ENCODE measurements around the gene KLHL30.

Gene KLHL30

GRCh38 chr2:238097201-238097987 is 41.1 kb upstream of the KLHL30 start:
- H3K27me3 ChIP-seq (ENCODE audit: control insufficient read depth in 2 of 2, insufficient read depth in 2 of 2, low read length in 2 of 2) = no peaks in the 10 kb centered on the region
- H3K4me3 ChIP-seq (ENCODE audit: low read length in 2 of 2) = no peak overlapping the region
- peaks cover 7 to 8% of the 10 kb centered on the region in 2 donors for H3K4me1 ChIP-seq (ENCODE audit: control insufficient read depth in 2 of 2, insufficient read depth in 2 of 2, low read length in 2 of 2)
- no peak overlapping the region for H3K27ac ChIP-seq (ENCODE audit: low read depth in 2 of 2, low read length in 2 of 2)
- no peaks in the 10 kb centered on the region for H3K9me3 ChIP-seq (ENCODE audit: control insufficient read depth in 2 of 2, low read length in 2 of 2)
- H3K9ac ChIP-seq (ENCODE audit: low read depth in 1 of 2, low read length in 2 of 2) = no peak overlapping the region
- no peaks in the 10 kb centered on the region for H3K36me3 ChIP-seq (ENCODE audit: control insufficient read depth in 2 of 2, insufficient read depth in 2 of 2, low read length in 2 of 2)

GRCh38 chr2:238097988-238098871 is 40.2 kb upstream of the KLHL30 start:
- H3K4me1 ChIP-seq (ENCODE audit: control insufficient read depth in 2 of 2, insufficient read depth in 2 of 2, low read length in 2 of 2) = peaks cover 7 to 8% of the 10 kb centered on the region in 2 donors
- H3K27ac ChIP-seq (ENCODE audit: low read depth in 2 of 2, low read length in 2 of 2) = peak overlapping the region; percentile 78 to 92
- H3K27me3 ChIP-seq (ENCODE audit: control insufficient read depth in 2 of 2, insufficient read depth in 2 of 2, low read length in 2 of 2) = no peaks in the 10 kb centered on the region
- H3K4me3 ChIP-seq (ENCODE audit: low read length in 2 of 2) = peak overlapping the region in 1 of 2 donors; percentile 28
- no peaks in the 10 kb centered on the region for H3K36me3 ChIP-seq (ENCODE audit: control insufficient read depth in 2 of 2, insufficient read depth in 2 of 2, low read length in 2 of 2)
- peak overlapping the region; percentile 17 to 64 for H3K9ac ChIP-seq (ENCODE audit: low read depth in 1 of 2, low read length in 2 of 2)
- no peaks in the 10 kb centered on the region for H3K9me3 ChIP-seq (ENCODE audit: control insufficient read depth in 2 of 2, low read length in 2 of 2)

DNA sequence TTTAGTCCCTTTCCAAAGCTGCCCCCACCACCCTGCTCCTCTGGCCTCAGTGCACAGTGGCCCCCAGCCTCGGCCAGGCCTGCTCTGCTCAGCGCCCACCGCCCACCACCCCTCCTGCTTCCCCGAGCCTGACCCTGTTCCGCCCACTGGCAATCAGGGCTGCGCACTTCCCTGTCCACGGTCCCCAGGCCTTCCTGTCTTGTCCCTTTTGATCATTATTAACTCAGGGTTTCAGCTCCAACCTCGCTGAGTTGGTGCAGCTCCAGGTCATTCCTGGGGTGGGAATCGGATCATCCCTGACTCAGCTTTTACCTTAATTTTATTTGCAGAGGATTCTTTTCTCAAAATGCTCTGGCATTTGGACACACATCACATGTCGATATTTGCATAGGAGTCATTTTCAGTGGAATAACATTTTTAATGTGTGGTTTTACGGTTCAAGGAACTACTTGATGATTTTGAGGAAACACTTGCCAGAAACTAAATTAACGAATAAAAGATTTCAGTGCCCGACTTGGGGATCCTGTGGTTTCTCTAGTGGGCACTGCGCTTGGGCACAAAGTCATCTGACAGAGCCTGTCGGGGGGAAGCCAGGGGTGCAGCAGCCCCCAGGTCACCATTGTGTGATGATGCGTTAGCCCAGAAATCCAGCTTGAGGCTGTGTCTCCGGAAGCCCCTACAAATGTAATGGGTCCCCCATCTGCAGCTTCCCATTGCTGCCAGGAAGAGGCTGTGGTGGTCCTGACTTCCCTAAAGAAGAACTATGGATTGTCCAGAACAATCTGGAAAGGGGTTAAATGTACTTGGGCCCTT is 39.4 kb upstream of the KLHL30 start:
- Histone ChIP-seq H3K27ac (ENCODE audit: low read depth in 2 of 2, low read length in 2 of 2) (peak overlapping the region; percentile 78 to 92), H3K4me3 (ENCODE audit: low read length in 2 of 2) (peak overlapping the region in 1 of 2 donors; percentile 28), H3K4me1 (ENCODE audit: control insufficient read depth in 2 of 2, insufficient read depth in 2 of 2, low read length in 2 of 2) (peaks cover 7 to 8% of the 10 kb centered on the region in 2 donors), H3K27me3 (ENCODE audit: control insufficient read depth in 2 of 2, insufficient read depth in 2 of 2, low read length in 2 of 2) (no peaks in the 10 kb centered on the region), H3K36me3 (ENCODE audit: control insufficient read depth in 2 of 2, insufficient read depth in 2 of 2, low read length in 2 of 2) (no peaks in the 10 kb centered on the region), H3K9ac (ENCODE audit: low read depth in 1 of 2, low read length in 2 of 2) (peak overlapping the region; percentile 17 to 64), H3K9me3 (ENCODE audit: control insufficient read depth in 2 of 2, low read length in 2 of 2) (no peaks in the 10 kb centered on the region)

GRCh38 chr2:238099714-238100048 is 38.8 kb upstream of the KLHL30 start:
- no peaks in the 10 kb centered on the region for H3K36me3 ChIP-seq (ENCODE audit: control insufficient read depth in 2 of 2, insufficient read depth in 2 of 2, low read length in 2 of 2)
- H3K4me3 ChIP-seq (ENCODE audit: low read length in 2 of 2) = no peak overlapping the region
- no peaks in the 10 kb centered on the region for H3K27me3 ChIP-seq (ENCODE audit: control insufficient read depth in 2 of 2, insufficient read depth in 2 of 2, low read length in 2 of 2)
- H3K27ac ChIP-seq (ENCODE audit: low read depth in 2 of 2, low read length in 2 of 2) = no peak overlapping the region
- H3K9me3 ChIP-seq (ENCODE audit: control insufficient read depth in 2 of 2, low read length in 2 of 2) = no peaks in the 10 kb centered on the region
- H3K9ac ChIP-seq (ENCODE audit: low read depth in 1 of 2, low read length in 2 of 2) = no peak overlapping the region
- peaks cover 7 to 8% of the 10 kb centered on the region in 2 donors for H3K4me1 ChIP-seq (ENCODE audit: control insufficient read depth in 2 of 2, insufficient read depth in 2 of 2, low read length in 2 of 2)

- H3K9me3 ChIP-seq (ENCODE audit: control insufficient read depth in 2 of 2, low read length in 2 of 2) = no peaks in the 10 kb centered on the region
- no peak within 1 kb of the TSS for H3K27ac ChIP-seq (ENCODE audit: low read depth in 2 of 2, low read length in 2 of 2)
- H3K4me3 ChIP-seq (ENCODE audit: low read length in 2 of 2) = no peak within 1 kb of the TSS
- peak within 1 kb of the TSS in 1 of 2 donors; percentile 64 for H3K9ac ChIP-seq (ENCODE audit: low read depth in 1 of 2, low read length in 2 of 2)
- peaks cover 7 to 8% of the 10 kb centered on the region in 2 donors for H3K4me1 ChIP-seq (ENCODE audit: control insufficient read depth in 2 of 2, insufficient read depth in 2 of 2, low read length in 2 of 2)
- H3K27me3 ChIP-seq (ENCODE audit: control insufficient read depth in 2 of 2, insufficient read depth in 2 of 2, low read length in 2 of 2) = no peaks in the 10 kb centered on the region
- H3K36me3 ChIP-seq (ENCODE audit: control insufficient read depth in 2 of 2, insufficient read depth in 2 of 2, low read length in 2 of 2) = no peaks in the 10 kb centered on the region
Measured at GRCh38 chr2:238100049-238100820, 38.2 kb upstream of the KLHL30 start, which contains the start of gene ESPNL. ESPNL (plus strand) TSS chr2:238100340; CDS start chr2:238100420, 80 bp downstream.

DNA sequence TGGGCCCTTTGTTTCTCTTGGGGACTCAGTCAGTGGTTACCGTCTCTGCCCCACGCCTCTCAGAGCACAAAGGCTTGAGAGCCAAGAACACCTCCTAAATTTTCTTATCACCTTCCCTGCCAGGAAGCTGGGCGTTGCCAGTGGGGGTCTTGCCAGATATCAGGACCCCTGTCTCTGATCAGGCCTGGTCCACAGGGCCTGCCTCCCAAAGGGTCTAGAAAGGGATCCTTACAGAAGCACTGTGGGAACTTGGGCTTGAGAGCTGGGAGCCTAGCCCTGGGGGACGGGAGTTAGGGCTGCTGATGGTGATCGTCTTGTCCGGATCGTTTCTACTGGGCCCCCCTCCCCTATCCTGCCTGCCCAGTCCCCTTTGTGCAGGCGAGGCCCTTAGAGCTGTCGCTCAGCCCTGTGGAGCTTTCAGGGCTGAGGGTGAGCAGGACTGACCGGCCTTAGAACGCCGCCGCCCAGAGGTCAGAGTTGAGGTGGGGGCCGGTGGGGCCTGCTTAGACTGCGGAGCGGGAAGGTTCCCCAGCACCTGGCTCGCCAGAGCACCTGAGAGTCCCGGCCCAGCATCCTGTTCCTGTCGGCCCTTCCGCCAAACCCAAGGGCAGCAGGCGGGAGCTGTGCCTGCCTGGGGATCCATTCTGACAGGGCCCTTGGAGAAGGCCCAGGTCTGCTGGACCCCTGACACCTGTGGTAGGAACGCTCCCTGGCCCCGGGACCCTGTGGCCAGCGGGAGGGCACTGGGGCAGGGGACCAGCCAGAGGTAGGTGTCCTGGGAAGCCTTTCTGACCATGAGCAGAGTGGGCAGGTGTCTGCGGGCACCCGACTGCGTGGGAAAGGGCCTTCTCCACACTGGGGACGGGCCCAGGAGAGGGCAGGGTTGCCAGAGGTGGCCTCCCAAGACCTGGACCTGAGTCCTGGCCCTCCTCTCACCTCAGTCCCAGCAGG is 37.4 kb upstream of the KLHL30 start:
- Histone ChIP-seq H3K4me3 (ENCODE audit: low read length in 2 of 2) (no peak overlapping the region), H3K36me3 (ENCODE audit: control insufficient read depth in 2 of 2, insufficient read depth in 2 of 2, low read length in 2 of 2) (no peaks in the 10 kb centered on the region), H3K27me3 (ENCODE audit: control insufficient read depth in 2 of 2, insufficient read depth in 2 of 2, low read length in 2 of 2) (no peaks in the 10 kb centered on the region), H3K27ac (ENCODE audit: low read depth in 2 of 2, low read length in 2 of 2) (no peak overlapping the region), H3K9ac (ENCODE audit: low read depth in 1 of 2, low read length in 2 of 2) (no peak overlapping the region), H3K4me1 (ENCODE audit: control insufficient read depth in 2 of 2, insufficient read depth in 2 of 2, low read length in 2 of 2) (peaks cover 7 to 8% of the 10 kb centered on the region in 2 donors), H3K9me3 (ENCODE audit: control insufficient read depth in 2 of 2, low read length in 2 of 2) (no peaks in the 10 kb centered on the region)

GRCh38 chr2:238101891-238102841 is 36.3 kb upstream of the KLHL30 start:
- Histone ChIP-seq H3K36me3 (ENCODE audit: control insufficient read depth in 2 of 2, insufficient read depth in 2 of 2, low read length in 2 of 2) (no peaks in the 10 kb centered on the region), H3K9me3 (ENCODE audit: control insufficient read depth in 2 of 2, low read length in 2 of 2) (no peaks in the 10 kb centered on the region), H3K4me3 (ENCODE audit: low read length in 2 of 2) (no peak overlapping the region), H3K27ac (ENCODE audit: low read depth in 2 of 2, low read length in 2 of 2) (no peak overlapping the region), H3K27me3 (ENCODE audit: control insufficient read depth in 2 of 2, insufficient read depth in 2 of 2, low read length in 2 of 2) (no peaks in the 10 kb centered on the region), H3K4me1 (ENCODE audit: control insufficient read depth in 2 of 2, insufficient read depth in 2 of 2, low read length in 2 of 2) (peaks cover 13 to 18% of the 10 kb centered on the region in 2 donors), H3K9ac (ENCODE audit: low read depth in 1 of 2, low read length in 2 of 2) (no peak overlapping the region)

DNA sequence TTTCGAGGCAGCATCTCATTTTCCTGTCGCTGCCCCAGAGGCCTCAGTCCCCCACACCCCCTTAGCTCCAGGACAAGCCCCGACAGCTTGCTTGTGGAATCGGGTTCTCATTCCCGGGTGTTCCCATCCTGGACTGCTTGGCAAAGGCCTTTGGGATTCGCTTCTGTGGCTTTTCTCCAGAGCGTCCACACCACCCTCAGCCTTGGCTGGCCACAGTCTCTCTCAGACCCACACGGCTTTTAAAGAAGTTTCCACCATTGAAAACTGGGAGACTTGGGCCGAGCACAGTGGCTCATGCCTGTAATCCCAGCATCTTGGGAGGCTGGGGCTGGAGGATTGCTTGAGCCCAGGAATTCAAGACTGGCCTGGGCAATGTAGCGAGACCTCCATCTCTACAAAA is 35.6 kb upstream of the KLHL30 start:
- H3K4me3 ChIP-seq (ENCODE audit: low read length in 2 of 2) = no peak overlapping the region
- no peak overlapping the region for H3K9ac ChIP-seq (ENCODE audit: low read depth in 1 of 2, low read length in 2 of 2)
- peaks cover 18 to 20% of the 10 kb centered on the region in 2 donors for H3K4me1 ChIP-seq (ENCODE audit: control insufficient read depth in 2 of 2, insufficient read depth in 2 of 2, low read length in 2 of 2)
- no peaks in the 10 kb centered on the region for H3K27me3 ChIP-seq (ENCODE audit: control insufficient read depth in 2 of 2, insufficient read depth in 2 of 2, low read length in 2 of 2)
- no peaks in the 10 kb centered on the region for H3K9me3 ChIP-seq (ENCODE audit: control insufficient read depth in 2 of 2, low read length in 2 of 2)
- H3K27ac ChIP-seq (ENCODE audit: low read depth in 2 of 2, low read length in 2 of 2) = no peak overlapping the region
- no peaks in the 10 kb centered on the region for H3K36me3 ChIP-seq (ENCODE audit: control insufficient read depth in 2 of 2, insufficient read depth in 2 of 2, low read length in 2 of 2)

Data from mucosa of rectum (tissue), 2 donors.